Transverse colon (tissue), 4 donors: Measurements from ENCODE around the gene SOCS1.

ENCODE experiments used
- POLR2A ChIP-seq: fragments of 450-650 bp; IDR thresholded peaks from one replicate; pipeline ENCODE4 v1.6.1; 2016; ENCODE audit warnings: antibody characterized with exemption, mild to moderate bottlenecking, moderate library complexity
- POLR2AphosphoS5 ChIP-seq, 3 donors: sonication (generic); formaldehyde crosslinking; IDR thresholded peaks; one replicate each; pipeline ENCODE4 v1.6.1; 2016; ENCODE audit warnings: antibody characterized with exemption in 3 of 3
- TF ChIP-seq, protein P1 (sequence below), 5 experiments: fragments of 200-600 bp in 3 of 5; fragments of 450-650 bp in 2 of 5; sonication (generic) in 3 of 5; IDR thresholded peaks; 1 replicate in 2 of 5; 2 replicates in 3 of 5; pipeline ENCODE4 v1.5.1; 2016 to 2017; ENCODE audit warnings: antibody characterized with exemption in 5 of 5, inconsistent platforms in 3 of 5, mild to moderate bottlenecking in 2 of 5, moderate library complexity in 1 of 5

DNA sequence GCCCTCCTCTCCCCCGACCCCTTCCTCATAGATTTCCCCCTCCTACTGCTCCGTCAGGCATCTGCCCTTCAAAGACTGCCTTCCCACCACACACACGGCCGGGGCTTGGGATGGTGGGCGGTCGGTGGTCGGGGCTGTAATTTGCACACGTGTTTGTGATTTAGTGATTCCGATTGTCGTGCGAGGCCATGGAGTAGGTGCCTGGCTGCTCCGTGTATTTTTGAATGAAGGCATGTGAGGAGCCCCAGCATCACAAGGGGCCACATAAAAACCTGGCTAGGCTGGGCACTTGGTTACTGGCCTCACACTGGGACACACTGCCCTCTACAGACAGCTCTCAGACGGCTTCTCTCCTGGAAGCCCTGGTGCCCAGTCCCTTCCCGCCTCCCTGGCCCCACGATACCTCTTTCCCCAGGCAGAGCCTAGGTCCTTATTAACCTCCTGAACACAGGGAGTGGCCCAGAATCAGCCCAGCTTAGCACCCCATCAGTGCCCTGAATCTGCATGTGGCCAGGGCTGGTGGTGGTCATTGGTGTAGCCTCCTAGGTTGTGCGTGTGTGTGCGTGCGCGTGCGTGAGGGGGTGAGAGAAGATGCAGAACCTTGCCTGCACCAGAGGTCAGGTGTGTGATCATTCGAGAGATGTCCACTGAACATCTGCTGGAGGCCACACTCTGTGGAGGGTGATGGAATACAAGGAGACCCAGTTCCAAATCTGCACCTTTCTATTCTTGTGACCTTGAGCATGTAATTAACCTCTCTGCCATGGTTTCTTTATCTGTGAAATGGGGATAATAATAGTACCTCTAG is 1.3 kb upstream of the SOCS1 start:
- TF ChIP-seq, protein P1, sequence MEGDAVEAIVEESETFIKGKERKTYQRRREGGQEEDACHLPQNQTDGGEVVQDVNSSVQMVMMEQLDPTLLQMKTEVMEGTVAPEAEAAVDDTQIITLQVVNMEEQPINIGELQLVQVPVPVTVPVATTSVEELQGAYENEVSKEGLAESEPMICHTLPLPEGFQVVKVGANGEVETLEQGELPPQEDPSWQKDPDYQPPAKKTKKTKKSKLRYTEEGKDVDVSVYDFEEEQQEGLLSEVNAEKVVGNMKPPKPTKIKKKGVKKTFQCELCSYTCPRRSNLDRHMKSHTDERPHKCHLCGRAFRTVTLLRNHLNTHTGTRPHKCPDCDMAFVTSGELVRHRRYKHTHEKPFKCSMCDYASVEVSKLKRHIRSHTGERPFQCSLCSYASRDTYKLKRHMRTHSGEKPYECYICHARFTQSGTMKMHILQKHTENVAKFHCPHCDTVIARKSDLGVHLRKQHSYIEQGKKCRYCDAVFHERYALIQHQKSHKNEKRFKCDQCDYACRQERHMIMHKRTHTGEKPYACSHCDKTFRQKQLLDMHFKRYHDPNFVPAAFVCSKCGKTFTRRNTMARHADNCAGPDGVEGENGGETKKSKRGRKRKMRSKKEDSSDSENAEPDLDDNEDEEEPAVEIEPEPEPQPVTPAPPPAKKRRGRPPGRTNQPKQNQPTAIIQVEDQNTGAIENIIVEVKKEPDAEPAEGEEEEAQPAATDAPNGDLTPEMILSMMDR (IDR thresholded peaks at IDR 0.05), result peak; percentile 57 to 74 (median 68)
- TF ChIP-seq POLR2AphosphoS5 (IDR thresholded peaks at IDR 0.05) (no peak), POLR2A (no peak)
